ENCODE measurements around the gene LTBP4.
"Not testable (repeated sequence)": the region's sequence is repeated elsewhere in the genome, so short reads cannot be mapped to it uniquely, and the experiment has no call there.

Gene LTBP4

DNA sequence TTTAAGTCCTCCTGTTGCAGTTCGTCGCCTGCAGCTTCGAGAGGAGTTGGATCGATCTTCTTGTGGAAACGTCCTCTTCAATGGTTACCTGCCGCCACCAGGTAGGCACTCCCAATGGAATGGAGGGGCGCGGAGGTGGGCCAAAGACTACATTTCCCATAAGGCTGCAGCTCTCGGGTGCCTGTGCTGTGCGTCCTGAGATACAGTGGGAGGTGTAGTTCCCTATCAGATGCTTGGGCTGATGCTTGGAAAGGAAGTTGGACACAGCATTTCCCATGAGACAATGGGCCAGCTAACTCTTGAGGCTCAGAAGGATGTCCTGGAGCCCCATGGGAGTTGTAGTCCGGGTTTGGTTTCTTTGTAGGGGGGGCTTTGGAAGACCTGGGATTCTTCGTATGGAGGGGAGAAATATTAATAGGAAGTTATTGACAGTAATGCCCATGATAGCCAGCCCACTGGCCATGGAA, 22.7 kb upstream of the LTBP4 start:
- DNase-seq, result no peak

DNA sequence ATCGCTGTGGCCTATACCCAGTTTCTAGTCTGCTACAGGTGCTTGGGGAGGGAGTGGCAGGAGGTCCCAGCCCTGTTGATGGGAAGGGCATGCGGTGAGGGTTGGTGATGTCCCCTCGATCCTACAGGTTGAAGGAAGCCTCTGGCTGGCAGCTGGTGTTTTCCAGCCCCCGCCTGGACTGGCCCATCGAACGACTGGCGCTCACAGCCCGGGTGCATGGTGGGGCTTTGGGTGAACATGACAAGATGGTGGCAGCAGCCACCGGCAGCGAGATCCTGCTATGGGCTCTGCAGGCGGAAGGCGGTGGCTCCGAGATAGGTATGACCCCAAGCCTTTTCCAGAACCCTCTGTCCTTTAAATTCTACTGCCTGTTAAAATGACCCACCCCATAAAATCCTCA, 20.6 kb upstream of the LTBP4 start:
- no peak for DNase-seq

- DNase-seq, result no peak
These were observed 19.6 kb upstream of the LTBP4 start for GRCh38 chr19:40581531-40581930.

- no peak for DNase-seq
These were observed 18.7 kb upstream of the LTBP4 start for GRCh38 chr19:40582467-40582866.

- no peak for DNase-seq
These were observed 17.9 kb upstream of the LTBP4 start for GRCh38 chr19:40583283-40583682.

GRCh38 chr19:40584007-40584406, 17.2 kb upstream of the LTBP4 start:
- no peak for DNase-seq

DNA sequence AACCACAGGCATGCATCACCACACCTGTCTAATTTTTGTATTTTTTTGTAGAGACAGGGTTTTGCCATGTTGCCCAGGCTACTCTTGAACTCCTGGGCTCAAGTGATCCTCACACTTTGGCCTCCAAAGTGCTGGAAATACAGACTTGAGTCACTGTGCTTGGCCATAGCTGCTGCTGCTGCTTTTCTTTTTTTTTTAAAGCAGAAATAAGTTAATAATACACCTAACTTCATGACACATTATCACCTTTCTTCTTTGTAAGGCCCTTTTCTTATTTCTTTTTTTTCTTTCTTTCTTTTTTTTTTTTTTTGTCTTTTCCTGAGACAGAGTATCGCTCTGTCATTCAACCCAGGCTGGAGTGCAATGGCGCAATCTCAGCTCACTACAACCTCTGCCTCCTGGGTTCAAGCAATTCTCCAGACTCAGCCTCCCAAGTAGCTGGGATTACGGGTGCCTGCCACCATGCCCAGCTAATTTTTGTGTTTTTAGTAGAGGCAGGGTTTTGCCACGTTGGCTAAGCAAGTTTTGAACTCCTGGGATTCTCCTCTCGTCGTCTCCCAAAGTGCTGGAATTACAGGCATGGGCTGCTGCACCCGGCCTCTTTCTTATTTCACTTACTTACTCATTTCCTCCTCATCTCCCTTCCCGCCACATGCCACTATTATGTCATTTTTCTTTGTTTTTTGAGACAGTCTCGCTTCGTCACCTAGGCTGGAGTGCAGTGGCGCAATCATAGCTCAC, 15.8 kb upstream of the LTBP4 start:
- no peak for DNase-seq

DNA sequence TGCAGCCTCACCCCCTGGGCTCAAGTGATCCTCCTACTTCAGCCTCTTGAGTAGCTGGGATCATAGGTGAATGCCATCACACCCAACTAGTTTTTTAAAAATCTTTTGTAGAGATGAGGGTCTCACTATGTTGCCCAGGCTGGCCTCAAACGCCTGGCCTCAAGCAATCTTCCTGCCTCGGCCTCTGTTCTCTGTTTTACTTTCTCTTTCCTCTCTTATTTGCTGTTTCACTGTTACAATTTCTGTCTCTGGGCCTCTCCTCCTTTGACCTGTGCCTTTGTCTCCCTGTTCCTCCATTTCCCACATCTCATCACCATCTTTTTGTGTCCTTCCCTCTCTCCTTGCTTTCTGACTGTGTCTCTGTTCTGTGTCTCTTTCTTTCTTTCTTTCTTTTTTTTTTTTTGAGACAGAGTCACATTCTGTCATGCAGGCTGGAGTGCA, 15.2 kb upstream of the LTBP4 start:
- DNase-seq, result no peak

DNA sequence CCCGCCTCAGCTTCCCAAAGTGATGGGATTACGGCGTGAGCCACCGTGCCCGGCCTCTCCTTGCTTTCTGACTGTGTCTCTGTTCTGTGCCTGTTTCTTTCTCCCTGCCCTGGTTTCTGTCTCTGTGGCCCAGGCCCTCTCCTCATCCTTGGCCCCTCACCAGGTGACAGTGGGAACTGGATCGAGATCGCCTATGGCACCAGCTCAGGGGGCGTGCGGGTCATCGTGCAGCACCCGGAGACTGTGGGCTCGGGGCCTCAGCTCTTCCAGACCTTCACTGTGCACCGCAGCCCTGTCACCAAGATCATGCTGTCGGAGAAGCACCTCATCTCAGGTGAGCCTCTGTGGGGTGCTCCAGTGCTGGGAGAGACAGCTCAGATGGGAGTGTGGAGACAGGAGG, 14.6 kb upstream of the LTBP4 start:
- DNase-seq, result no peak

DNA sequence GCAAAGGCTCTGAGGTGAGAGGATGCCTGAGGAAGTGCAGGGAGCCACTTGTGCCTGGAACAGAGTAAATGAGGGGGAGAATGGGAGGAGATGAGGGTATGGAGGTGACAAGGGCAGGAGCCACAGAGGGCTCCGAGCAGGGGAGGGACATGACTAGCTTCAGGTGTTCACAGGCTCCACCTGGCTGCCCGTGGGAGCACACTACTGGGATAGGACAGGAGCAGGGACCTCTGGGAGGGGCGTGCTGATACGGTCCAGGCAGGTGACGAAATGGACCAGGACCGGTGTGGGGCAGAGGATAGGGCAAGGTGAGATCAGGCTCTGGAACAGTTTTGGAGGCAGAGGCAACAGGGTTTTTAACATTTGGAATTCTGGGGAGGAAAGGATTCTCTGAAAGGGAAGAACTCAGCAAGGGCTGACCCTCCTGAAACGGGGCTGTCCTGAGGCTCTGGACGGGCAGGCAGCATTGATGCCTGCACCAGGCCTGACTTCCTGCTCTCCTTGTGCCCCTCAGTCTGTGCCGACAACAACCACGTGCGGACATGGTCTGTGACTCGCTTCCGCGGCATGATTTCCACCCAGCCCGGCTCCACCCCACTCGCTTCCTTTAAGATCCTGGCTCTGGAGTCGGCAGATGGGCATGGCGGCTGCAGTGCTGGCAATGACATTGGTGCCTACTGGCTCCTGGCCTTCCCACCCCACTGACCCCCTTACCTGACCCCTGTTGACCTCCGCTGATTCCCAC, 12.9 kb upstream of the LTBP4 start:
- DNase-seq, result no peak

- no peak for DNase-seq
These were observed 12.1 kb upstream of the LTBP4 start for GRCh38 chr19:40588926-40589569.

DNA sequence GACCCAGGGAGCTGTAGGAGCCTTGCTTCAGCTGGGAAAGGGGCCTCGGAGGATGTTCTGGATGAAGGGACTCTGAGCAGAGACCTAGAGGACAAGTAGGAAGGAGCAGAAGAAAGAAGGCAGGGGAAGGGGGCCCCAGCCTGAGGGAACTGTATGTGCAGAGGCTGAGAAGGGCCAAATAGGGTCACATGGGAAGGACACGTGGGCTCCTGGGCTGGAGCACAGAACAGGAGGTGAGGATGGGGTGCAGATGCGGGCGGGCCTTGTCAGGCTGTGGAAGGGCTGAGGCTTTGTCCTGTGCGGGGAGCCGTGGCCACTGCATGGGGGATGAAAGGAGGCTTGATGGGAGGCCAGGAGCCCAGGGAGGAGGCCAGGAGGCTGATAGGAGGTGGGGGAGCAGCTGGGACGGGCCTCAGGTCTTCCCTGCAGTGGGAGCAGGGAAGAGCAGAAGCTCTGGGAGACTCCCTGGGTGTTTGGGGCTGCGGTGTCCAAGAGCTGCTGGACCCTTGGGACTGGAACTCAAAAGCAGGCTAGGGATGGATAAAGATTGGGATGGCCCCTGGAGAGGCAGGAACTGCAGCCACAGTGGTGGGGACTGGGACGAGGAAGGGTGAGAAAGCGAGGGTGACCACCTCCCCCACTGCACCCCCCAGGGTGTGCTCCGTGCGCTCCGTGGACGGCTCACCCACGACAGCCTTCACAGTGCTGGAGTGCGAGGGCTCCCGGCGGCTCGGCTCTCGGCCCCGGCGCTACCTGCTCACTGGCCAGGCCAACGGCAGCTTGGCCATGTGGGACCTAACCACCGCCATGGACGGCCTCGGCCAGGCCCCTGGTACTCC, 11.4 kb upstream of the LTBP4 start:
- no peak for DNase-seq

- DNase-seq, result no peak
These were observed 10.5 kb upstream of the LTBP4 start for GRCh38 chr19:40590464-40591265.

DNA sequence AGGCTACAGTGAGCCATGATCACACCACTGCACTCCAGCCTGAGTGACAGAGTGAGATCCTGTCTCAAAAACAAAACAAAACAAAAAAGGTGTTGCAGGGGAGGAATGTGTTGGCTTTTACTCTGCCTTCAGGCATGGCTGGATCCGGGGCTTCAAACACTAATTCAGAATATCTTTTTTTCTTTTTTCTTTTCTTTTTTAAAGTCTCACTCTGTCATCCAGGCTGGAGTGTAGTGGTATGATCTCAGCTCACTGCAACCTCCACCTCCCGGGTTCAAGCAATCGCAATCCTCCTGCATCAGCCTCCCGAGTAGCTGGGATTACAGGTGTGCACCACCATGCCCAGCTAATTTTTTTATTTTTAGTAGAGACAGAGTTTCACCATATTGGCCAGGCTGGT, 9.4 kb upstream of the LTBP4 start:
- DNase-seq, result not testable (repeated sequence)

- peak; percentile 42 for DNase-seq
These were observed 9.0 kb upstream of the LTBP4 start for GRCh38 chr19:40592170-40592569.

- DNase-seq, result peak; percentile 40
These were observed 6.9 kb upstream of the LTBP4 start for GRCh38 chr19:40594255-40594654.

DNA sequence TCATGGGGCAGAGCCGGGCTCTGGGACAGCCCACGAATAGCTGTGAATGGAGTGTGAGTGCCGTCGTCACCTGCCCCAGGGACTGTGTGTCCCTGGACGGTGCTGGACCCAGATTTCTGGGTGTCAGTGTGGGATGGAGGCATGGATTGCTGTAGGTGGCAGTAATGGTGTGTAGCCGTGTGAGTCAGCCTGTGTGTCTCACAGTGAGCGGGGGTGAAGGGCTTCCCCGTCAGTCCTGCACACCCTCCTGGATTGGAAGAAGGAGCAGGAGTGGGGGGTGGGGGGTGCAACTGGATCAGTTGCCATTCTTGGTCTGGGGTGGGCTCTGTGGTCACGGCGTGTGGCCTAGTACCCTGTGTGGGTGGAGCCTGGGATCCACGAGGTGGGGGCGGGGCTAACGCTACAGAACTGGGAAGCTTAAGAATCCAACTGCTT, 6.5 kb upstream of the LTBP4 start:
- DNase-seq, result no peak

GRCh38 chr19:40596608-40597328, 4.4 kb upstream of the LTBP4 start:
- DNase-seq, result no peak

DNA sequence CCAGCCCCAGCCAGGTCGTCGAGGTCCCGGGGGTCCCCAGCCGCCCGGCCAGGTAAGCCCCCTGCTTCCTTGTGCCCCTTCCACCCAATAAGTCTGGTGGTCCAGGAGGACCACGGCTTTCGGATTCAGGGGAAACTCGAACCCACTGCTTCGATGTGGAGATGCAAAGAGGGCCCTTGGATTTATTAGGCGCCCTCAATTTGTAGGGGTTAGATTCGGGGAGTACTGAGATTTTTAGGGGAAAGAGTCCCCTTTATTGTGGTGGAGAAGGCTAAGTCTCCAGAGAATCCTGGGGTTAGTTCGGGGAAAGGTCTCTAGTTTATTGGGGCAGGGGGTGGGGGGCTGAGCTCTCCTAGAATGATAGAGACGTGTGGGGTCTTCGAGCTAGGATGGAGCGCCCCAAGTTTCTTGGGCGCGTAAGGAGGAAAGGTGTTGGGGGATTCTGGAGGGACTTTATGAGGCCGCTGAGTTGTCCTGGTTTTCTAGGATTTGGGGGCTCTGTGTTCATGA, 3.8 kb upstream of the LTBP4 start:
- no peak for DNase-seq

DNA sequence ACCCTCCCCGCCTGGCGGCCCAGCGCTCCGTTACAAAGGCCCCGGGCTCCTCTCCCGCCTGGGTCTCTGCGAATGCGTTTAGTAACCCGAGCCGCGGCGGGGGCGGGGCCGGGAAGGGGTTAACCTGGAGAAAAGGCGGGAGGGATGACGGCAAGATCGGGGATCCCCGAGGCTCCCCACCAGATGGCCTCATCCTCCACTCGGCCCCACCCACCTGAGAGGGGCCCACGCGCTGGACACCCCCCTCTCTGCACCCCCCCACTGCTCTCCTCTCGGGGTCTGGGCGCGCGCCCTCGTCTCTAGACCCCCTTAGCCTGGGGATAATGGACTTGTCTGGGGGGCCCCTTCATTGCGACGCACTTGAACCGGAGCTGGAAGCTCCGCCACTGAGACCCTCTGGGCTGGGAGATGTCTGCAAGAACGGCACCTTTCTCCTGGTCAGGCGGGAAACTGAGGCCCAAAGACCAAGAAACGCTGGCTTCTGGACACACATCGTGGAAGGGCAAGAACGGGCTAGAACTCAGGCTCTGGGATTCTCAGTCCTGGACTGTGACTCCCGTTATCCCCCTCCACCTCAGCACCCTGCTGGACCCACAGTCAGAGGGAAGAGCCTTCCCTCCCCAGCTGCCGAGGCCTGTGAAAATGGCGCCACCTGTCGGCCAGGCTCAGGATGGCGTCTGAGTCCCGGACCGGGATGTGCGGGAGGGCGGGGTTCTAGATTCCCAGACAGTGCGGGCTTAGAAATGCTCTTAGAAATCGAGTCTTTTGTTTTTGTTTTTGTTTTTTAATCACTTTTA, 2.9 kb upstream of the LTBP4 start:
- peak; percentile 62 for DNase-seq

Data from COR-L47 (cell line).